ENCODE data around the gene LRMDA.

Gene LRMDA

DNA sequence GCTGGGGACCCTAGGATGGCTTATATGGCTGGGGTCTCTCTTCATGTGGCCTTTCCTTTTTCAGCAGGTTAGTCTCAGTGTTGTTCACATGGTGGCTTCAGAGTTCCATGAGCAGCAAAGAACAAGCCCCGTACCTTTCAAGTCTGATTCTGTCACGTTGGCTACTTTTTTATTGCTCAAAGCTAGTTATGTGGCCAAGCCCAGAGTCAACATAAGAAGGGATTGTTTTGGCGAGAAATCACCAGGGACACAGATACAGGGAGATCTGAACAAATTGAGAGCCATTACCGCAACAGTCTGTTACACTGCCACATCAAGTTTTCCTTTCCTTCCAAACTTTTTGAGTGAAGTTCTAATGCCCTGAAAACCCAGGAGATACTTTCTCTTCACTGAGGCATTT is 770.5 kb downstream of the LRMDA start:
- no peak overlapping the region for H3K4me3 ChIP-seq (ENCODE audit: low read depth, low read length)
- TF ChIP-seq, protein P1, sequence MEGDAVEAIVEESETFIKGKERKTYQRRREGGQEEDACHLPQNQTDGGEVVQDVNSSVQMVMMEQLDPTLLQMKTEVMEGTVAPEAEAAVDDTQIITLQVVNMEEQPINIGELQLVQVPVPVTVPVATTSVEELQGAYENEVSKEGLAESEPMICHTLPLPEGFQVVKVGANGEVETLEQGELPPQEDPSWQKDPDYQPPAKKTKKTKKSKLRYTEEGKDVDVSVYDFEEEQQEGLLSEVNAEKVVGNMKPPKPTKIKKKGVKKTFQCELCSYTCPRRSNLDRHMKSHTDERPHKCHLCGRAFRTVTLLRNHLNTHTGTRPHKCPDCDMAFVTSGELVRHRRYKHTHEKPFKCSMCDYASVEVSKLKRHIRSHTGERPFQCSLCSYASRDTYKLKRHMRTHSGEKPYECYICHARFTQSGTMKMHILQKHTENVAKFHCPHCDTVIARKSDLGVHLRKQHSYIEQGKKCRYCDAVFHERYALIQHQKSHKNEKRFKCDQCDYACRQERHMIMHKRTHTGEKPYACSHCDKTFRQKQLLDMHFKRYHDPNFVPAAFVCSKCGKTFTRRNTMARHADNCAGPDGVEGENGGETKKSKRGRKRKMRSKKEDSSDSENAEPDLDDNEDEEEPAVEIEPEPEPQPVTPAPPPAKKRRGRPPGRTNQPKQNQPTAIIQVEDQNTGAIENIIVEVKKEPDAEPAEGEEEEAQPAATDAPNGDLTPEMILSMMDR (IDR thresholded peaks at IDR 0.05; ENCODE audit: control insufficient read depth, extremely low read depth, insufficient read depth): no peak
- peak; percentile 36 for DNase-seq (ENCODE audit: low read depth)

- H3K4me3 ChIP-seq (ENCODE audit: low read depth, low read length): no peak overlapping the region
- TF ChIP-seq, protein P1 (IDR thresholded peaks at IDR 0.05; ENCODE audit: control insufficient read depth, extremely low read depth, insufficient read depth): no peak
- no peak for DNase-seq (ENCODE audit: low read depth)
Observed at GRCh38 chr10:76202777-76203176, 771.4 kb downstream of the LRMDA start.

DNA sequence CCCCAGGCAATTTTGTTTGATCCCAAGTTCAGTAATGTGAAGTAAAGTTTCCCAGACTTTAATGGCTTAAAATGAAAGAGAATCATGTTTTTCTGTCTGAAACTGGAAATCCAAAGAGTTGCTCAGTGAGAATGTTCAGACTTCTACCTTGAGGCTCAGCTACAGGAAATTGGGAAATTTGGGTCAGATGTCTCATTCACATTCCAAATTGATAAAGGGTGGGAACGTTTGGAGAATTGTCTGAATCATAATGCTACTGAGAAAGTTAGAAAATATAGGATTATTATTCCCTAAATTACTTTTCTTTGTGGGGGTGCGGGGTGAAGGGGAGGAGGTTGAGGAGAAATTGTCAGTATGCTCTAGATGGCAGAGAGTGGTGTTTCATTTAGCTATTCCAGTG is 773.9 kb downstream of the LRMDA start:
- DNase-seq (ENCODE audit: low read depth): no peak
- no peak overlapping the region for H3K4me3 ChIP-seq (ENCODE audit: low read depth, low read length)
- TF ChIP-seq, protein P1 (IDR thresholded peaks at IDR 0.05; ENCODE audit: control insufficient read depth, extremely low read depth, insufficient read depth): no peak

- no peak for DNase-seq (ENCODE audit: low read depth)
- H3K4me3 ChIP-seq (ENCODE audit: low read depth, low read length): no peak overlapping the region
- TF ChIP-seq, protein P1 (IDR thresholded peaks at IDR 0.05; ENCODE audit: control insufficient read depth, extremely low read depth, insufficient read depth): no peak
Observed at GRCh38 chr10:76206797-76207352, 775.5 kb downstream of the LRMDA start.

GRCh38 chr10:76209135-76209534 is 777.7 kb downstream of the LRMDA start:
- no peak overlapping the region for H3K4me3 ChIP-seq (ENCODE audit: low read depth, low read length)
- TF ChIP-seq, protein P1 (IDR thresholded peaks at IDR 0.05; ENCODE audit: control insufficient read depth, extremely low read depth, insufficient read depth): no peak
- no peak for DNase-seq (ENCODE audit: low read depth)

DNA sequence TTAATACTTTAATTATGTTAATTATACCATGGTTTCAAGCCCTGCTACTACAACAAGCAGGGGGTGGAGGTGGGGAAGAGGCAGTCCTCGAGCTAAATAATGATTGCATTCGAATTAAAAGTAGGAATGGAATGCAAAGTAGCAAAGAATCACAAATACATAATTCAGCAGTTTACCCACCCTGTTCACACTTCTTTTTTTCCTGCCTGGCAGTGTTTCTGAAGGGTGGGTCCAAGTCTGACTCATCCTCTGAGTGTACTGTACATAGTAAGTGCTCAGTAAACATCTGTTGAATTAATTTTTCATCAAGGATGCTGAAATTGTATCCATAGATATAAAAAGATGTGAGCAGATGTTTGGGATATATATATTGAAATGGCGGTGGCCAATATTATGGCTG is 778.8 kb downstream of the LRMDA start:
- no peak for DNase-seq (ENCODE audit: low read depth)
- H3K4me3 ChIP-seq (ENCODE audit: low read depth, low read length): no peak overlapping the region
- TF ChIP-seq, protein P1 (IDR thresholded peaks at IDR 0.05; ENCODE audit: control insufficient read depth, extremely low read depth, insufficient read depth): no peak

DNA sequence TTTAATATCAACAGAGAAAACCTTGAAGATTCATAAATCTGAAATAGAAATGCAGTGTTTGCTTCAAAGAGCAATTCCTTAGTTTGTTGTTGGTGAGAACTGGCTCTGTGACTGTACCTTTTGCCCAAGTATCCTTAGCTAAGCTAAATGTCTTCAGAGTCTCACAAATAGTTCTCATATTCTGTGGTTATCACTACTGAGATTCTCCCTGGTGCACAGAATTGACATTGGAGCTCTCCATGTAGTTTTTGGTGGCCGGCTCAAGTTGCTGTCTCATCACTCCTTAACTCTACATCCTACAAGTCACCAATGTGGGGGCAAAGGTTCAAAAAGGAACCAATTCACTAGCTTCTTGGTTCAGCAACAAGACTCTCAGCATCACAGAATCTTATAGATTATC is 780.3 kb downstream of the LRMDA start:
- DNase-seq (ENCODE audit: low read depth): no peak
- TF ChIP-seq, protein P1 (IDR thresholded peaks at IDR 0.05; ENCODE audit: control insufficient read depth, extremely low read depth, insufficient read depth): no peak
- H3K4me3 ChIP-seq (ENCODE audit: low read depth, low read length): no peak overlapping the region

All from LNCaP clone FGC (cell line).